Osteocyte (in vitro differentiated cells): ENCODE data around the gene ASCC1. TPM values are rescaled to one million over a fixed set of nuclear protein-coding genes. Genes with fewer than 3 reads are reported as not detected.
A peak's percentile ranks its signal among the peaks of the same experiment; 100 is the strongest.

Experiments used
- DNase-seq: peaks from one replicate; pipeline ENCODE4 v3.0.0; 2021; ENCODE audit warnings: mixed read lengths; ENCODE audit not compliant: unreplicated experiment; ENCODE audit errors: extremely low spot score
- H3K27ac Mint-ChIP-seq: one replicate; pipeline ENCODE4 v1.8.0; 2021; ENCODE audit warnings: mild to moderate bottlenecking, mixed read lengths; ENCODE audit not compliant: unreplicated experiment
- H3K27me3 Mint-ChIP-seq: one replicate; pipeline ENCODE4 v1.8.0; 2021; ENCODE audit warnings: mixed read lengths; ENCODE audit not compliant: unreplicated experiment
- H3K36me3 Mint-ChIP-seq: one replicate; pipeline ENCODE4 v1.8.0; 2021; ENCODE audit warnings: mixed read lengths; ENCODE audit not compliant: unreplicated experiment
- H3K4me1 Mint-ChIP-seq: one replicate; pipeline ENCODE4 v1.8.0; 2021; ENCODE audit warnings: mixed read lengths; ENCODE audit not compliant: unreplicated experiment
- H3K4me3 Mint-ChIP-seq: one replicate; pipeline ENCODE4 v1.8.0; 2021; ENCODE audit warnings: mild to moderate bottlenecking, moderate library complexity, mixed read lengths; ENCODE audit not compliant: unreplicated experiment
- H3K9me3 Mint-ChIP-seq: one replicate; pipeline ENCODE4 v1.8.0; 2021; ENCODE audit warnings: mixed read lengths; ENCODE audit not compliant: unreplicated experiment
- CTCF ChIP-seq: fragments of 200-600 bp; sonication (generic); IDR thresholded peaks from 2 replicates; pipeline ENCODE4 v1.5.0; 2021; ENCODE audit warnings: antibody characterized with exemption, mild to moderate bottlenecking, moderate library complexity
- total RNA-seq: library from RNA; stranded (reverse); gene quantifications from 2 replicates; pipeline ENCODE4 v1.2.1, GENCODE V29; 2021

Gene ASCC1
- total RNA-seq, 1 donor from 2014 or later, result 39.1 TPM

GRCh38 chr10:72194949-72195348, 21.1 kb downstream of the ASCC1 start:
- no peaks in the 10 kb centered on the region for H3K9me3 Mint-ChIP-seq
- peaks cover 3% of the 10 kb centered on the region for H3K4me1 Mint-ChIP-seq
- no peak overlapping the region for H3K27ac Mint-ChIP-seq
- H3K4me3 Mint-ChIP-seq, result no peak overlapping the region
- no peak for TF ChIP-seq CTCF
- no peaks in the 10 kb centered on the region for H3K27me3 Mint-ChIP-seq
- DNase-seq, result no peak
- peaks cover 26% of the 10 kb centered on the region for H3K36me3 Mint-ChIP-seq

- H3K4me3 Mint-ChIP-seq, result no peak overlapping the region
- TF ChIP-seq CTCF, result no peak
- peaks cover 14% of the 10 kb centered on the region for H3K9me3 Mint-ChIP-seq
- DNase-seq, result no peak
- H3K36me3 Mint-ChIP-seq, result peaks cover 36% of the 10 kb centered on the region
- H3K27ac Mint-ChIP-seq, result no peak overlapping the region
- H3K27me3 Mint-ChIP-seq, result no peaks in the 10 kb centered on the region
- peaks cover 1% of the 10 kb centered on the region for H3K4me1 Mint-ChIP-seq
Observed at GRCh38 chr10:72186982-72187330, 29.1 kb downstream of the ASCC1 start.

- Mint-ChIP-seq H3K36me3 (peaks cover 36% of the 10 kb centered on the region), H3K4me3 (no peak overlapping the region), H3K27ac (peak overlapping the region; percentile 14), H3K4me1 (peaks cover 1% of the 10 kb centered on the region), H3K27me3 (no peaks in the 10 kb centered on the region), H3K9me3 (peaks cover 14% of the 10 kb centered on the region)
- no peak for TF ChIP-seq CTCF
- DNase-seq, result no peak
Observed at GRCh38 chr10:72186258-72186981, 29.7 kb downstream of the ASCC1 start.

- no peak for TF ChIP-seq CTCF
- Mint-ChIP-seq H3K4me3 (no peak overlapping the region), H3K36me3 (peaks cover 42% of the 10 kb centered on the region), H3K27me3 (no peaks in the 10 kb centered on the region), H3K9me3 (peaks cover 14% of the 10 kb centered on the region), H3K27ac (no peak overlapping the region), H3K4me1 (peaks cover 1% of the 10 kb centered on the region)
- no peak for DNase-seq
Observed at GRCh38 chr10:72184156-72184555, 31.9 kb downstream of the ASCC1 start.

GRCh38 chr10:72177454-72177853, 38.6 kb downstream of the ASCC1 start:
- Mint-ChIP-seq H3K27ac (no peak overlapping the region), H3K4me1 (peaks cover 16% of the 10 kb centered on the region), H3K36me3 (peaks cover 29% of the 10 kb centered on the region), H3K27me3 (no peaks in the 10 kb centered on the region), H3K9me3 (no peaks in the 10 kb centered on the region), H3K4me3 (no peak overlapping the region)
- DNase-seq, result no peak
- no peak for TF ChIP-seq CTCF
